Mucosa of stomach (tissue), 1 donor: ENCODE data around the gene COA6.
A peak's percentile ranks its signal among the peaks of the same experiment; 100 is the strongest.

Experiments
- H3K27me3 ChIP-seq: one replicate; pipeline ENCODE4 v1.7.0; 2013; ENCODE audit warnings: mild to moderate bottlenecking, low read length; ENCODE audit not compliant: control insufficient read depth, insufficient read depth
- H3K36me3 ChIP-seq: one replicate; pipeline ENCODE4 v1.7.0; 2013; ENCODE audit warnings: low read length; ENCODE audit not compliant: control insufficient read depth, insufficient read depth
- H3K4me1 ChIP-seq: one replicate; pipeline ENCODE4 v1.7.0; 2013; ENCODE audit warnings: mild to moderate bottlenecking, low read length; ENCODE audit not compliant: control insufficient read depth, insufficient read depth
- H3K4me3 ChIP-seq: one replicate; pipeline ENCODE4 v1.7.0; 2013; ENCODE audit warnings: low read length
- H3K9ac ChIP-seq: one replicate; pipeline ENCODE4 v1.7.0; 2013; ENCODE audit warnings: mild to moderate bottlenecking, low read length, moderate library complexity
- H3K9me3 ChIP-seq: one replicate; pipeline ENCODE4 v1.7.0; 2013; ENCODE audit warnings: mild to moderate bottlenecking, low read length, moderate library complexity; ENCODE audit not compliant: control insufficient read depth
- donor health status: Pancreatic carcinoma.

Gene COA6, protein sequence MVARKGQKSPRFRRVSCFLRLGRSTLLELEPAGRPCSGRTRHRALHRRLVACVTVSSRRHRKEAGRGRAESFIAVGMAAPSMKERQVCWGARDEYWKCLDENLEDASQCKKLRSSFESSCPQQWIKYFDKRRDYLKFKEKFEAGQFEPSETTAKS

DNA sequence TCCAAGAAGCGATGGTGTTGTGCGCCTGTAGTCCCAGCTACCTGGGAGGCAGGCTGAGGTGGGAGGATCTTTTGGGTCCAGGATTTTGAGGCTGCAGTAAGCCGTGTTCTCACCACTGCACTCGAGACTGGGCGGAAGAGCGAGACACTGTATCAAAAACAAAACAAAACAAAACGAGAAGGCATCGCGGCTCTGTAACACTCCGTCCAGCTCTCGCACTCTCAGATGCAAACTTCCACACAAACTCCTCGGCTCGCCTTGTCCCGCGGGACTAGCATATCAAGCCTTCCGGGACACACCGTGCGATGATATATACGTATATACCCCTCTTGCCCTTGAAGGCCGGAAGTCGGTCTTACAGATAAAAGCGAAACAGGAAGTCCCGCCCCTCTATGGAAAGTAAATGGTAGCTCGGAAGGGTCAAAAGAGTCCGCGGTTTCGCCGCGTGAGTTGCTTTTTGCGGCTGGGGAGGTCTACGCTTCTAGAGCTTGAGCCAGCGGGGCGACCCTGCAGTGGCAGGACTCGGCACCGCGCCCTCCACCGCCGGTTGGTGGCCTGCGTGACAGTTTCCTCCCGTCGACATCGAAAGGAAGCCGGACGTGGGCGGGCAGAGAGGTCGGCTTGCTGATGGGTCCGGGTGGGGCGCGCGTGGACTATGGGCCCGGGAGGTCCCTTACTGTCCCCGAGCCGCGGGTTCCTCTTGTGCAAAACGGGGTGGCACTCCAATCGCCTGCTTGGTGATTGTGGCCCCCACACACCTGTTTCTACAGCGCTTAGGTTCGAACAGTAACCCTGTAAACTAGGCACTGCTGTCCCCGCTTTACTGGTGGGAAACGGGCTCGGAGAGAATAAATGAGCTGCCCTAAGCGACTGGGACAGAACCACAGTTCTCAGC, at the start of gene COA6:
COA6 (plus strand) TSS at position 393 of the 895 bp plus-strand sequence; CDS start at position 404, 11 bp downstream.
- Histone ChIP-seq H3K9me3 (no peaks in the 10 kb centered on the region), H3K4me3 (peak within 1 kb of the TSS; percentile 86), H3K4me1 (peaks cover 5% of the 10 kb centered on the region), H3K27me3 (no peaks in the 10 kb centered on the region), H3K9ac (peak within 1 kb of the TSS; percentile 97), H3K36me3 (peaks cover 6% of the 10 kb centered on the region)

DNA sequence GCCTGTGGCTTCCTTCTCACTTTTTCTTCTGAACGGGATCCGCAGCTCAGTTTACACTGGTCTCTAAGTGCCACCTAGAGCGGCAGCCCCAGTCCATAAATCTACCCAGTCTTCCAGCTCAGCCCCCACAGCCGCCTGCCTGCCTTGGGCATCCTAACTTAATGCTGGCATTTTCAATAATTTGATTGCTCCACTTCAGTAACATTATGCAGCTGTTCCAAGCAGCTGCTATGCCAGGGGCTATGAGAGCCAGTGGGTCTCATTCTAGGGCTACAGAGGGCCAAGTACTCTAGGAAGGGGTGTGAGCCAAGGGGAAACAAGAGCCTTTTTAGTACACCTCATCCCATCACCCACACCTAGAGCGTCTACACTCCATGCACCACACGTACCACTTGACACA, 48.4 kb upstream of the COA6 start:
- no peaks in the 10 kb centered on the region for H3K9me3 ChIP-seq
- no peaks in the 10 kb centered on the region for H3K36me3 ChIP-seq
- H3K27me3 ChIP-seq, result peaks cover 6% of the 10 kb centered on the region
- H3K4me3 ChIP-seq, result no peak overlapping the region
- H3K4me1 ChIP-seq, result no peaks in the 10 kb centered on the region
- no peak overlapping the region for H3K9ac ChIP-seq

DNA sequence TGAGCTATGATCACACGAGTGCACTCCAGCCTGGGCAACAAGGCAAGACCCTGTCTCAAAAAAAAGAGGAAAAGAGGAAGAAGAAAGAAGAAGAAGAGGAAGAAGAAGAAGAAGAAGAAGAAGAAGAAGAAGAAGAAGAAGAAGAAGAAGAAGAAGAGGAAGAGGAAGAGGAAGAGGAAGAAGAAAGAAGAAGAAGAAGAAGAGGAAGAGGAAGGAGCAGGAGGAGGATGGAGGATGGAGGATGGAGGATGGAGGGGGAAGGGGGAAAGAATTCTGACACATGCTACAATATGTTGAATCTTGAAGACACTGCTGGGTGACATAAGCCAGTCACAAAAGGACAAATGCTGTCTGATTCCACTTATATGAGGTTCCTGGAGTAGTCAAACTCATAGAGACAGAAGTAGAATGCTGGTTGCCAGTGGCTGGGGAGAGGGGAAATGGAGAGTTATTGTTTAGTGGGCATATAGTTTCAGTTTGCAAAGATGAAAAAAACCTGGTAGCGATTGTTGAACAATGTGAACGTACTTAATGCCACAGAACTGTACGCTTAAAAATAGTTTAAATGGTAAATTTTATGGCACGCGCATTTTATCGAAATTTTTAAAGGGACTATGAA, 47.3 kb upstream of the COA6 start:
- Histone ChIP-seq H3K36me3 (no peaks in the 10 kb centered on the region), H3K9me3 (no peaks in the 10 kb centered on the region), H3K4me3 (no peak overlapping the region), H3K9ac (no peak overlapping the region), H3K4me1 (no peaks in the 10 kb centered on the region), H3K27me3 (peaks cover 6% of the 10 kb centered on the region)

DNA sequence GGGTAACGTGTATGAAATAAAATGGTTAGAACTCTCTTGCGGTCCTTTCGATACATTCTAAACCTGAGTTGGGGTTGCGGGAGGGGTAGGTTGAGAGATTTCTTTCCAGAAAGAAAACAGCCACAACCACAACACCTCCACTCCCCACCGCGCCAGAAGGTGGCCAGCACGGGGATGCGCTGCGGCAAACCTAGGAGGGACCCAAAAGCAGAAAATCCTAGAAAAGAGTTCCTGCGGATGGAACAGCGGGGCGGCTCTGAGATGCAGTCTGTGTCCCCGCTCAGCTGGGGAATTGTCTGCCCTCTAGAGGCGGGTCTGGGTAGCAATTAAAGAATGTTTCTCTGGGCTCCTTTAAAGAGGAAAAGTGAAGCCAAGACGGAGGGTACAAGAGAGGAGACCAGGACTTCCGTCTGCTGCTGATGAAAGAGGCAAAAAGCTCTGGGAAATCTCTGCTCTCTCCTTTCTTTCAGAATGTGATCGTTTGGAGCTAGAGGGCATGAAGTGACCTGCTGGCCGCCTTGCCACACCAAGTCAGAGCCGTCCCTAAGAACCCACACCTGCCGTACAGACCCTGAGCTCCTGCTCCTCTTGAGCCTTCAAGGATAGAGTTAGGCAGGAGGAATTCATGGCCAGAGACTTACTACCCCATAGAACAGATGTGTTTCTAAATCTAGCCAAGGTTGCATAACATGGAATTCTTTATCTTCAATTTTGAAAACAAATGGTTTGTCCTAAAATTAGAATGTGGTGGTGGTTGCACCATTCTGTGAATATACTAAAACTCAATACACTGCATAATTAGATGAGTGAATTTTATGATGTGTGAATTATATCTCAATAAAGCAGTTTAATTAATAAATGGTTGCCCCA, 46.5 kb upstream of the COA6 start:
- H3K9ac ChIP-seq, result no peak overlapping the region
- H3K4me3 ChIP-seq, result no peak overlapping the region
- no peaks in the 10 kb centered on the region for H3K9me3 ChIP-seq
- peaks cover 6% of the 10 kb centered on the region for H3K27me3 ChIP-seq
- H3K36me3 ChIP-seq, result no peaks in the 10 kb centered on the region
- H3K4me1 ChIP-seq, result no peaks in the 10 kb centered on the region

DNA sequence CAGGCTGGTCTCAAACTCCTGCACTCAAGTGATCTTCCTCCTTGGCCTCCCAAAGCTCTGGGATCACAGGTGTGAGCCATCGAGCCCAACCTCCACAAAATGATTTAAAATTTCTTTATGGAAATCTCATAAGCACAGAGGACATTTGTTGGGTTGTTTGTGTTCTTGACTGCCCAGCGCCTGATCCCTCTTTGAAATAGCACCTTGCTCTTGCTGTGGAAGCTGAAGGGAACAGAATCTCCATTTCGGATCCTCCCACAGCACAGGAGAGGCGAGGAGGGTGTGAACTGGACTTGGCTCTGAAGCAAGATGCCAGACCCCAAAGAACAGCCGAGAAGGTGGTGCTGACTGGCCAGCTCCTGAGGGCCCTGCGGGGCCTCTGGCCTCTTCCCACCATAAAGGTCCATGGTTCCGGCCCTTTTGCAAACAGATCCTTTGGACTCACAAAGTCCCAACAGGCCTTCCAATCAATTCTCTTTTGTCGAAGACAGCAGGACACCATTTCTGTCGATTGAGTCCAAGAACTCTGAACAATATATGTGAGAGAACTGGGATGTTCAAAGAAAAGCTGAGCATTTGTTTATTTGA, 45.6 kb upstream of the COA6 start:
- no peak overlapping the region for H3K4me3 ChIP-seq
- no peaks in the 10 kb centered on the region for H3K36me3 ChIP-seq
- no peak overlapping the region for H3K9ac ChIP-seq
- no peaks in the 10 kb centered on the region for H3K9me3 ChIP-seq
- peaks cover 6% of the 10 kb centered on the region for H3K27me3 ChIP-seq
- no peaks in the 10 kb centered on the region for H3K4me1 ChIP-seq

DNA sequence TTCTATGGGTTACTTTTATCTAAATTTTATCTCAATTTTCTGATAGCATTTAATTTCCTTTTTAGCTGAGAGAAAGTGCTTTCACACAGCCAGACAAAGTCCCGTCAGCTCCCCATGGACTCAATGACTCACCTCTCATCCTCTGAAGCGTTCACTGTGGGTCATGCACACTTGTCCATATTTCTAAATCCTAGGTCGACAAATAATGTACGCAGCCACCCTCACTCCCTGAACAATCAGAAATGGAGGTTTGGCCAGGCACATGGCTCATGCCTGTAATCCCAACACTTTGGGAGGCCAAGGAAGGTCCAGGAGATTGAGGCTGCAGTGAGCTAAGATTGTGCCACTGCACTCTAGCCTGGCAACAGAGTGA, 42.4 kb upstream of the COA6 start:
- H3K36me3 ChIP-seq, result no peaks in the 10 kb centered on the region
- H3K9me3 ChIP-seq, result no peaks in the 10 kb centered on the region
- no peak overlapping the region for H3K9ac ChIP-seq
- peaks cover 6% of the 10 kb centered on the region for H3K27me3 ChIP-seq
- H3K4me3 ChIP-seq, result no peak overlapping the region
- no peaks in the 10 kb centered on the region for H3K4me1 ChIP-seq

DNA sequence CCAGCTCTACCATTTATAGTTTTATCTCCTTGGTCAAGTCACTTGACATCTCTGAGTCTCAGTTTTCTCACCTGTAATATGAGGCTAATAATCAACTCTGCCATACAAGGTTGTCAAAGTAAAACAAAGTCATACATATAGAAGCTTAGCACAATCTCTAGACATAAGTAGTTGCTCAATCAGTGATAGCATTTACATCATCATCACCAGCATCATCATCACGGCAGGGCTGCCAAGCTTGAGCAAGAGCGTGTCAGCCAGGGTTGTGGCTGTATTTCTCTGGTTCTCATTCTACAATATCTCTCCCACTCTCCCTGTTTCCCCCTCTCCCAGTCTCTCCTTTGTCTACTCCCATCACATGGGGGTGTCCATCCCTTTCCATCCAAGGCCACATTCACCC, 41.7 kb upstream of the COA6 start:
- Histone ChIP-seq H3K9me3 (no peaks in the 10 kb centered on the region), H3K4me3 (no peak overlapping the region), H3K9ac (no peak overlapping the region), H3K27me3 (peaks cover 6% of the 10 kb centered on the region), H3K36me3 (no peaks in the 10 kb centered on the region), H3K4me1 (no peaks in the 10 kb centered on the region)

DNA sequence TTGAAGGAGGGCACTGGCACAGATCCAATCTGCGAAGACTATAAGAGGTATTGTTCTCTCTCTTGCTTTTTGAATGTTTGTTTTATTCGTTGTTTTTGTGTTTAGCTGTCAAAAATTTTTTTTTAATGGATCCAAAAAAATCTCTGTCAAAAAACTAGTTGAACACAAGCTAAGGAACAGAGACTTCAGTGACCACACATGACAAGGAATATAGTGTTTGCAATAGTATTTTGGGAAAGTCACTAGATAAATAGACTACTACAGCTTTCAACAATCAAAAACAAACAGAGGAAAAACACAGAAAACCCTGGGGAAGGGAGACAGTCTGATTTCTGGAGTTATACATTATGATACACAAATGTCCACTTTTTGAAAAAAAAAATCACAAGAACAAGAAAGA, 36.9 kb upstream of the COA6 start:
- no peaks in the 10 kb centered on the region for H3K27me3 ChIP-seq
- H3K4me3 ChIP-seq, result no peak overlapping the region
- no peaks in the 10 kb centered on the region for H3K36me3 ChIP-seq
- no peaks in the 10 kb centered on the region for H3K9me3 ChIP-seq
- no peaks in the 10 kb centered on the region for H3K4me1 ChIP-seq
- H3K9ac ChIP-seq, result no peak overlapping the region

DNA sequence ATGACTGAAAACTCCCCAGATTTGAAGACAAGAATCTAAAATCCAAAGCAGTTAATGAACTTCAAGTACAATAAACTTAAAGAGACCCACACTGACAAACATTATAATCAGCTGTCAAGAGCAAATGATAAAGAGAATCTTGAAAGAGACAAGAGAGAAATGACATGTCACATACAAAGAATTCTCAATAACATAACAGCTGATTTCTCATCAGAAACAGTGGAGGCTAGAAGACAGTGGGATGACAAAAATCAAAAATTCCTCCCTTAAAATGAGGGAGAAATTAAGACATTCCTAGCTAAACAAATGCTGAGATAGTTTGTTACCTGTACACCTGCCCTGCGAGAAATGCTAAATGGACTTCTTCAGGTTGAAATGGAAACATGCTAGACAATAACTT, 36.0 kb upstream of the COA6 start:
- H3K9ac ChIP-seq, result no peak overlapping the region
- no peaks in the 10 kb centered on the region for H3K9me3 ChIP-seq
- H3K4me3 ChIP-seq, result no peak overlapping the region
- H3K36me3 ChIP-seq, result no peaks in the 10 kb centered on the region
- no peaks in the 10 kb centered on the region for H3K27me3 ChIP-seq
- no peaks in the 10 kb centered on the region for H3K4me1 ChIP-seq

DNA sequence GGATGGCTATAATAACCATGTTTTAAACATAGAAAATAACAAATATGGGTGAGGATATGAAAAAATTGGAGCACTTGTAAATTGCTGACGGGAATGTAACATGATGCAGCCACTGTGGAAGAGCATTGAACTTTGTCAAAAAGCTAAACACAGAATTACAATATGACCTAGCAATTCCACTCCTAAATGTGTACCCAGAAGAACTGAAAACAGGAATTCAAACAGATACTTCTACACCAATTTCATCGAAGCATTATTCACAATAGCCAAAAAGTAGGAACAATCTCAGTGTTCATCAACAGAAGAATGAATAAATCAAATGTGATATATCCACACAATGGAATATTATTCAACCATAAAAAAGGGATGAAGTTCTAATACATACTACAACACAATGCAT, 32.7 kb upstream of the COA6 start:
- H3K36me3 ChIP-seq, result no peaks in the 10 kb centered on the region
- no peaks in the 10 kb centered on the region for H3K27me3 ChIP-seq
- H3K4me3 ChIP-seq, result no peak overlapping the region
- no peak overlapping the region for H3K9ac ChIP-seq
- no peaks in the 10 kb centered on the region for H3K4me1 ChIP-seq
- no peaks in the 10 kb centered on the region for H3K9me3 ChIP-seq

DNA sequence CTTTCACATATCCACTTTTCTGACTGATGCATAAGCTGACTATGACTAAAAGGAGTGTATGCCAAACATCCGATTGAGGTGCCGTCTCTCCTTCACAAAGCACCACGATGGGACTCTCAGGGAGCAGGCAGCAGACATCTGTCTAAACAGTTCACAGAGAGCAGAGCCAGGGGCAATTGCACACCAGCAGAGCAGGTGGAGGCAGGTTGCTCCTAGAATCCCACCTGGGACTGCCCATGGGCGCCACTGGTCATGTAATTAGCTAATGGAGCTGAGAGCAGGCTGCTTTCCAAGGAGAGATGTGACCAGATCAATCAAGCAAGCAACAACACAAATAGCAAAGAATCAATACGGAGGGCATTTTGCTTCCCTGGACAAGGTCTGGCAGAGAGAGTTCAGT, 30.5 kb upstream of the COA6 start:
- no peaks in the 10 kb centered on the region for H3K27me3 ChIP-seq
- H3K4me3 ChIP-seq, result no peak overlapping the region
- no peaks in the 10 kb centered on the region for H3K36me3 ChIP-seq
- H3K9ac ChIP-seq, result no peak overlapping the region
- no peaks in the 10 kb centered on the region for H3K9me3 ChIP-seq
- H3K4me1 ChIP-seq, result no peaks in the 10 kb centered on the region
